Measurements from ENCODE around the gene HSD17B7. TPM values are rescaled to one million over a fixed set of nuclear protein-coding genes. Genes with fewer than 3 reads are reported as not detected.
A peak's percentile ranks its signal among the peaks of the same experiment; 100 is the strongest.

Gene HSD17B7
- total RNA-seq, 5 donors from 2014 or later (not counting 1 experiment from before 2014, with no cell fraction given): 22.0 to 29.6 (median 26.8) TPM

- Histone ChIP-seq H3K27ac (ENCODE audit: low read length) (no peak overlapping the region), H3K4me1 (ENCODE audit: control insufficient read depth in 1 of 2, extremely low read depth in 1 of 2, insufficient read depth in 2 of 2, low read length in 2 of 2) (peaks cover 0 to 11% of the 10 kb centered on the region in 2 experiments), H3K27me3 (replicated peaks in 1 of 2; ENCODE audit: control insufficient read depth in 2 of 2, extremely low read depth in 1 of 2, insufficient read depth in 2 of 2, low read length in 1 of 2) (peaks cover 12 to 15% of the 10 kb centered on the region in 2 experiments), H3K4me3 (ENCODE audit: control insufficient read depth in 1 of 2, extremely low read depth in 1 of 2, low read length in 1 of 2) (no peak overlapping the region), H3K36me3 (ENCODE audit: control insufficient read depth in 2 of 2, extremely low read depth in 1 of 2, insufficient read depth in 1 of 2, low read length in 1 of 2) (no peaks in the 10 kb centered on the region), H3K9me3 (no peaks in the 10 kb centered on the region)
- Mint-ChIP-seq H3K4me3 (peak overlapping the region in 1 of 3 donors; percentile 65), H3K36me3 (peaks cover 2% of the 10 kb centered on the region), H3K27ac (no peak overlapping the region), H3K9me3 (no peaks in the 10 kb centered on the region), H3K27me3 (peaks cover 27 to 33% of the 10 kb centered on the region in 2 donors), H3K4me1 (peaks cover 16 to 17% (median 16%) of the 10 kb centered on the region in 3 donors)
- peak in 3 of 35 experiments; percentile 1 to 20 (median 14) for DNase-seq
- peak; percentile 34 to 75 (median 46) for ATAC-seq (replicated peaks in 1 of 4)
- no CpG with 5 or more reads among the region's 3 CpGs for WGBS (ENCODE audit: insufficient coverage)
- ChIA-PET POLR2A (no interaction called here), CTCF (interaction anchor here in 1 of 2 donors (1.4 kb wide), 1 partner anchor 25 kb away, joined by 4 read pairs; no protein-coding TSS in a partner anchor)
Observed at GRCh38 chr1:162823231-162823630, 32.7 kb downstream of the HSD17B7 start.

- no peak for DNase-seq
- Histone ChIP-seq H3K9me3 (no peaks in the 10 kb centered on the region), H3K4me1 (ENCODE audit: control insufficient read depth in 1 of 2, extremely low read depth in 1 of 2, insufficient read depth in 2 of 2, low read length in 2 of 2) (peaks cover 0 to 11% of the 10 kb centered on the region in 2 experiments), H3K27me3 (replicated peaks in 1 of 2; ENCODE audit: control insufficient read depth in 2 of 2, extremely low read depth in 1 of 2, insufficient read depth in 2 of 2, low read length in 1 of 2) (peaks cover 12 to 15% of the 10 kb centered on the region in 2 experiments), H3K4me3 (ENCODE audit: control insufficient read depth in 1 of 2, extremely low read depth in 1 of 2, low read length in 1 of 2) (no peak overlapping the region), H3K36me3 (ENCODE audit: control insufficient read depth in 2 of 2, extremely low read depth in 1 of 2, insufficient read depth in 1 of 2, low read length in 1 of 2) (no peaks in the 10 kb centered on the region), H3K27ac (ENCODE audit: low read length) (no peak overlapping the region)
- H3K27me3 Mint-ChIP-seq: peaks cover 28 to 33% of the 10 kb centered on the region in 2 donors
- no peak overlapping the region for H3K27ac Mint-ChIP-seq
- ATAC-seq (replicated peaks in 1 of 4): no peak
- no peak overlapping the region for H3K4me3 Mint-ChIP-seq
- H3K36me3 Mint-ChIP-seq: no peaks in the 10 kb centered on the region
- ChIA-PET POLR2A (no interaction called here), CTCF (interaction anchor here in 1 of 2 donors (1.4 kb wide), 1 partner anchor 24 kb away, joined by 4 read pairs; no protein-coding TSS in a partner anchor)
- peaks cover 16 to 17% (median 16%) of the 10 kb centered on the region in 3 donors for H3K4me1 Mint-ChIP-seq
- WGBS (ENCODE audit: insufficient coverage): no CpG with 5 or more reads among the region's 2 CpGs
- H3K9me3 Mint-ChIP-seq: no peaks in the 10 kb centered on the region
Observed at GRCh38 chr1:162823771-162824525, 33.4 kb downstream of the HSD17B7 start.

GRCh38 chr1:162829268-162829667 lies 38.8 kb downstream of the HSD17B7 start:
- H3K4me3 ChIP-seq (ENCODE audit: control insufficient read depth in 1 of 2, extremely low read depth in 1 of 2, low read length in 1 of 2): no peak overlapping the region
- no peaks in the 10 kb centered on the region for H3K36me3 ChIP-seq (ENCODE audit: control insufficient read depth in 2 of 2, extremely low read depth in 1 of 2, insufficient read depth in 1 of 2, low read length in 1 of 2)
- H3K4me1 ChIP-seq (ENCODE audit: control insufficient read depth in 1 of 2, extremely low read depth in 1 of 2, insufficient read depth in 2 of 2, low read length in 2 of 2): no peaks in the 10 kb centered on the region
- peaks cover 2% of the 10 kb centered on the region in 2 experiments for H3K27me3 ChIP-seq (replicated peaks in 1 of 2; ENCODE audit: control insufficient read depth in 2 of 2, extremely low read depth in 1 of 2, insufficient read depth in 2 of 2, low read length in 1 of 2)
- ChIA-PET POLR2A (no interaction called here), CTCF (interaction anchor here in 1 of 2 donors (0.6 kb wide), 1 partner anchor 843 kb away, joined by 3 read pairs; no protein-coding TSS in a partner anchor)
- Mint-ChIP-seq H3K36me3 (no peaks in the 10 kb centered on the region), H3K27me3 (peaks cover 21 to 28% of the 10 kb centered on the region in 2 donors), H3K9me3 (no peaks in the 10 kb centered on the region), H3K4me3 (no peak overlapping the region), H3K27ac (peak overlapping the region in 1 of 2 donors; percentile 63), H3K4me1 (no peaks in the 10 kb centered on the region)
- H3K9me3 ChIP-seq: no peaks in the 10 kb centered on the region
- ATAC-seq (replicated peaks in 1 of 4): no peak
- no peak overlapping the region for H3K27ac ChIP-seq (ENCODE audit: low read length)
- no peak for DNase-seq
- whole genome bisulfite sequencing (ENCODE audit: insufficient coverage): no CpG with 5 or more reads among the region's 1 CpG

GRCh38 chr1:162832470-162832869 lies 42.0 kb downstream of the HSD17B7 start:
- no peak for ATAC-seq (replicated peaks in 1 of 4)
- H3K9me3 ChIP-seq: no peaks in the 10 kb centered on the region
- Mint-ChIP-seq H3K9me3 (no peaks in the 10 kb centered on the region), H3K36me3 (no peaks in the 10 kb centered on the region), H3K27me3 (peaks cover 12% of the 10 kb centered on the region in 2 donors), H3K4me1 (no peaks in the 10 kb centered on the region), H3K4me3 (no peak overlapping the region), H3K27ac (no peak overlapping the region)
- no peaks in the 10 kb centered on the region for H3K27me3 ChIP-seq (replicated peaks in 1 of 2; ENCODE audit: control insufficient read depth in 2 of 2, extremely low read depth in 1 of 2, insufficient read depth in 2 of 2, low read length in 1 of 2)
- no peaks in the 10 kb centered on the region for H3K36me3 ChIP-seq (ENCODE audit: control insufficient read depth in 2 of 2, extremely low read depth in 1 of 2, insufficient read depth in 1 of 2, low read length in 1 of 2)
- POLR2A ChIA-PET: no interaction called here
- no peak overlapping the region for H3K27ac ChIP-seq (ENCODE audit: low read length)
- no peaks in the 10 kb centered on the region for H3K4me1 ChIP-seq (ENCODE audit: control insufficient read depth in 1 of 2, extremely low read depth in 1 of 2, insufficient read depth in 2 of 2, low read length in 2 of 2)
- no peak for DNase-seq
- no peak overlapping the region for H3K4me3 ChIP-seq (ENCODE audit: control insufficient read depth in 1 of 2, extremely low read depth in 1 of 2, low read length in 1 of 2)
- WGBS (ENCODE audit: insufficient coverage): 96% methylated on average over 2 of the region's 3 CpGs
- CTCF ChIA-PET: no interaction called here

GRCh38 chr1:162835157-162835899 lies 44.8 kb downstream of the HSD17B7 start:
- Mint-ChIP-seq H3K4me3 (no peak overlapping the region), H3K27ac (no peak overlapping the region), H3K4me1 (no peaks in the 10 kb centered on the region), H3K27me3 (peaks cover 10 to 14% of the 10 kb centered on the region in 2 donors), H3K9me3 (peaks cover 0 to 19% (median 16%) of the 10 kb centered on the region in 3 donors), H3K36me3 (peaks cover 8% of the 10 kb centered on the region)
- Histone ChIP-seq H3K4me3 (ENCODE audit: control insufficient read depth in 1 of 2, extremely low read depth in 1 of 2, low read length in 1 of 2) (no peak overlapping the region), H3K9me3 (no peaks in the 10 kb centered on the region), H3K27me3 (replicated peaks in 1 of 2; ENCODE audit: control insufficient read depth in 2 of 2, extremely low read depth in 1 of 2, insufficient read depth in 2 of 2, low read length in 1 of 2) (no peaks in the 10 kb centered on the region), H3K36me3 (ENCODE audit: control insufficient read depth in 2 of 2, extremely low read depth in 1 of 2, insufficient read depth in 1 of 2, low read length in 1 of 2) (no peaks in the 10 kb centered on the region), H3K4me1 (ENCODE audit: control insufficient read depth in 1 of 2, extremely low read depth in 1 of 2, insufficient read depth in 2 of 2, low read length in 2 of 2) (no peaks in the 10 kb centered on the region), H3K27ac (ENCODE audit: low read length) (peak overlapping the region; percentile 5)
- ATAC-seq (replicated peaks in 1 of 4): no peak
- ChIA-PET CTCF (no interaction called here), POLR2A (no interaction called here)
- WGBS (ENCODE audit: insufficient coverage): 21% methylated on average over 2 of the region's 3 CpGs
- no peak for DNase-seq

GRCh38 chr1:162838863-162839262 lies 48.4 kb downstream of the HSD17B7 start:
- Mint-ChIP-seq H3K36me3 (peaks cover 8% of the 10 kb centered on the region), H3K27ac (no peak overlapping the region), H3K27me3 (peaks cover 8 to 11% of the 10 kb centered on the region in 2 donors), H3K4me3 (no peak overlapping the region), H3K9me3 (peaks cover 0 to 19% (median 16%) of the 10 kb centered on the region in 3 donors), H3K4me1 (no peaks in the 10 kb centered on the region)
- WGBS (ENCODE audit: insufficient coverage): 80% methylated on average over 4 of the region's 4 CpGs
- Histone ChIP-seq H3K27ac (ENCODE audit: low read length) (no peak overlapping the region), H3K36me3 (ENCODE audit: control insufficient read depth in 2 of 2, extremely low read depth in 1 of 2, insufficient read depth in 1 of 2, low read length in 1 of 2) (no peaks in the 10 kb centered on the region), H3K9me3 (no peaks in the 10 kb centered on the region), H3K27me3 (replicated peaks in 1 of 2; ENCODE audit: control insufficient read depth in 2 of 2, extremely low read depth in 1 of 2, insufficient read depth in 2 of 2, low read length in 1 of 2) (no peaks in the 10 kb centered on the region), H3K4me1 (ENCODE audit: control insufficient read depth in 1 of 2, extremely low read depth in 1 of 2, insufficient read depth in 2 of 2, low read length in 2 of 2) (no peaks in the 10 kb centered on the region), H3K4me3 (ENCODE audit: control insufficient read depth in 1 of 2, extremely low read depth in 1 of 2, low read length in 1 of 2) (no peak overlapping the region)
- ATAC-seq (replicated peaks in 1 of 4): no peak
- ChIA-PET POLR2A (no interaction called here), CTCF (no interaction called here)
- DNase-seq: no peak
